Measurements from ENCODE around the gene PIMREG.

The PIMREG gene

GRCh38 chr17:6450926-6451832 is 6.9 kb downstream of the PIMREG start:
- Histone ChIP-seq H3K4me1 (ENCODE audit: insufficient read depth, low read length, poor library complexity, severe bottlenecking) (peaks cover 19% of the 10 kb centered on the region), H3K27me3 (ENCODE audit: insufficient read depth, low read length, poor library complexity, severe bottlenecking) (no peaks in the 10 kb centered on the region), H3K4me3 (ENCODE audit: low read length, poor library complexity, severe bottlenecking) (no peak overlapping the region), H3F3A (ENCODE audit: low read depth) (no peaks in the 10 kb centered on the region), H3K9me2 (replicated peaks; ENCODE audit: low read depth, low read length) (no peaks in the 10 kb centered on the region), H2AFZ (ENCODE audit: low read length) (no peak overlapping the region), H3K36me3 (ENCODE audit: insufficient read depth, low read length) (peaks cover 27% of the 10 kb centered on the region; the same call in 1 of the 2 replicates), H3K9ac (ENCODE audit: low read depth, low read length, poor library complexity, severe bottlenecking) (no peak overlapping the region), H3K79me2 (ENCODE audit: insufficient read depth, low read length) (peaks cover 33% of the 10 kb centered on the region), H4K20me1 (ENCODE audit: insufficient read depth, low read length, poor library complexity, severe bottlenecking) (peaks cover 11% of the 10 kb centered on the region), H3K9me3 (ENCODE audit: insufficient read depth, low read depth, low read length) (no peaks in the 10 kb centered on the region), H3K4me2 (ENCODE audit: low read depth, low read length, poor library complexity, severe bottlenecking) (no peak overlapping the region)
- TF ChIP-seq, protein P1, sequence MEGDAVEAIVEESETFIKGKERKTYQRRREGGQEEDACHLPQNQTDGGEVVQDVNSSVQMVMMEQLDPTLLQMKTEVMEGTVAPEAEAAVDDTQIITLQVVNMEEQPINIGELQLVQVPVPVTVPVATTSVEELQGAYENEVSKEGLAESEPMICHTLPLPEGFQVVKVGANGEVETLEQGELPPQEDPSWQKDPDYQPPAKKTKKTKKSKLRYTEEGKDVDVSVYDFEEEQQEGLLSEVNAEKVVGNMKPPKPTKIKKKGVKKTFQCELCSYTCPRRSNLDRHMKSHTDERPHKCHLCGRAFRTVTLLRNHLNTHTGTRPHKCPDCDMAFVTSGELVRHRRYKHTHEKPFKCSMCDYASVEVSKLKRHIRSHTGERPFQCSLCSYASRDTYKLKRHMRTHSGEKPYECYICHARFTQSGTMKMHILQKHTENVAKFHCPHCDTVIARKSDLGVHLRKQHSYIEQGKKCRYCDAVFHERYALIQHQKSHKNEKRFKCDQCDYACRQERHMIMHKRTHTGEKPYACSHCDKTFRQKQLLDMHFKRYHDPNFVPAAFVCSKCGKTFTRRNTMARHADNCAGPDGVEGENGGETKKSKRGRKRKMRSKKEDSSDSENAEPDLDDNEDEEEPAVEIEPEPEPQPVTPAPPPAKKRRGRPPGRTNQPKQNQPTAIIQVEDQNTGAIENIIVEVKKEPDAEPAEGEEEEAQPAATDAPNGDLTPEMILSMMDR (conservative IDR thresholded peaks at IDR 0.05; ENCODE audit: low read length): no peak
- TF ChIP-seq EZH2phosphoT487 (IDR thresholded peaks at IDR 0.05; ENCODE audit: borderline replicate concordance): no peak

- Histone ChIP-seq H3K4me3 (ENCODE audit: low read length, poor library complexity, severe bottlenecking) (no peak overlapping the region), H3F3A (ENCODE audit: low read depth) (no peaks in the 10 kb centered on the region), H4K20me1 (ENCODE audit: insufficient read depth, low read length, poor library complexity, severe bottlenecking) (peaks cover 5% of the 10 kb centered on the region), H3K9me2 (replicated peaks; ENCODE audit: low read depth, low read length) (no peaks in the 10 kb centered on the region), H3K79me2 (ENCODE audit: insufficient read depth, low read length) (peaks cover 20% of the 10 kb centered on the region; the same call in 1 of the 2 replicates), H3K27me3 (ENCODE audit: insufficient read depth, low read length, poor library complexity, severe bottlenecking) (no peaks in the 10 kb centered on the region), H3K4me2 (ENCODE audit: low read depth, low read length, poor library complexity, severe bottlenecking) (no peak overlapping the region), H3K36me3 (ENCODE audit: insufficient read depth, low read length) (peaks cover 18% of the 10 kb centered on the region; the same call in 1 of the 2 replicates), H3K4me1 (ENCODE audit: insufficient read depth, low read length, poor library complexity, severe bottlenecking) (peaks cover 12% of the 10 kb centered on the region), H3K9ac (ENCODE audit: low read depth, low read length, poor library complexity, severe bottlenecking) (no peak overlapping the region), H2AFZ (ENCODE audit: low read length) (no peak overlapping the region), H3K9me3 (ENCODE audit: insufficient read depth, low read depth, low read length) (no peaks in the 10 kb centered on the region)
- TF ChIP-seq, protein P1 (conservative IDR thresholded peaks at IDR 0.05; ENCODE audit: low read length): no peak
- TF ChIP-seq EZH2phosphoT487 (IDR thresholded peaks at IDR 0.05; ENCODE audit: borderline replicate concordance): no peak
Measured at GRCh38 chr17:6452471-6453266, 8.4 kb downstream of the PIMREG start.

GRCh38 chr17:6453279-6454024 is 9.2 kb downstream of the PIMREG start:
- Histone ChIP-seq H3F3A (ENCODE audit: low read depth) (no peaks in the 10 kb centered on the region), H3K9me2 (replicated peaks; ENCODE audit: low read depth, low read length) (no peaks in the 10 kb centered on the region), H3K9ac (ENCODE audit: low read depth, low read length, poor library complexity, severe bottlenecking) (no peak overlapping the region), H3K36me3 (ENCODE audit: insufficient read depth, low read length) (peaks cover 16% of the 10 kb centered on the region; the same call in 1 of the 2 replicates), H4K20me1 (ENCODE audit: insufficient read depth, low read length, poor library complexity, severe bottlenecking) (peaks cover 5% of the 10 kb centered on the region), H3K79me2 (ENCODE audit: insufficient read depth, low read length) (peaks cover 14% of the 10 kb centered on the region; the same call in 1 of the 2 replicates), H3K27me3 (ENCODE audit: insufficient read depth, low read length, poor library complexity, severe bottlenecking) (no peaks in the 10 kb centered on the region), H3K4me3 (ENCODE audit: low read length, poor library complexity, severe bottlenecking) (no peak overlapping the region), H3K9me3 (ENCODE audit: insufficient read depth, low read depth, low read length) (no peaks in the 10 kb centered on the region), H3K4me2 (ENCODE audit: low read depth, low read length, poor library complexity, severe bottlenecking) (no peak overlapping the region), H3K4me1 (ENCODE audit: insufficient read depth, low read length, poor library complexity, severe bottlenecking) (peaks cover 12% of the 10 kb centered on the region), H2AFZ (ENCODE audit: low read length) (no peak overlapping the region)
- TF ChIP-seq, protein P1 (conservative IDR thresholded peaks at IDR 0.05; ENCODE audit: low read length): no peak
- TF ChIP-seq EZH2phosphoT487 (IDR thresholded peaks at IDR 0.05; ENCODE audit: borderline replicate concordance): no peak

Measured in Loucy (cell line).